Keratinocyte (primary cell): ENCODE measurements around the gene OMP.

ENCODE experiments used
- CTCF ChIP-seq, 3 experiments: IDR thresholded peaks in 1 of 3; conservative IDR thresholded peaks in 1 of 3; optimal IDR thresholded peaks in 1 of 3; 2 replicates in 2 of 3; 3 replicates in 1 of 3; pipeline versions ENCODE3 to v1.5.1; 2011; ENCODE audit warnings: low read length in 3 of 3, mild to moderate bottlenecking in 3 of 3, moderate library complexity in 2 of 3, control low read depth in 1 of 3, inconsistent platforms in 1 of 3; ENCODE audit not compliant: insufficient read depth in 2 of 3; ENCODE audit errors: extremely low read depth in 1 of 3
- EZH2 ChIP-seq: IDR thresholded peaks from one replicate; pipeline ENCODE4 v1.6.1; 2012; ENCODE audit warnings: inconsistent platforms, mild to moderate bottlenecking, low read length, moderate library complexity

GRCh38 chr11:77118971-77119370, 16.3 kb downstream of the OMP start:
- no peak for TF ChIP-seq CTCF (optimal IDR thresholded peaks at IDR 0.05 in 1 of 3, IDR thresholded peaks at IDR 0.05 in 1 of 3, conservative IDR thresholded peaks at IDR 0.05 in 1 of 3; ENCODE audit: extremely low read depth in 1 of 3, insufficient read depth in 2 of 3, low read length in 3 of 3)
- TF ChIP-seq EZH2, result no peak
